HL-60 (cell line): ENCODE results near the gene NAP1L4.

ENCODE experiments used
- GABPA ChIP-seq: IDR thresholded peaks from 2 replicates; pipeline ENCODE4 v1.6.1; 2012; ENCODE audit warnings: low read depth
- POLR2AphosphoS5 ChIP-seq: IDR thresholded peaks from 2 replicates; pipeline ENCODE4 v1.6.1; 2012; ENCODE audit warnings: low read depth
- SPI1 ChIP-seq: IDR thresholded peaks from 2 replicates; pipeline ENCODE4 v1.6.1; 2012; ENCODE audit warnings: low read depth, mild to moderate bottlenecking, borderline replicate concordance
- TF ChIP-seq, protein P1 (sequence below): IDR thresholded peaks from one replicate; pipeline ENCODE4 v1.5.1; 2011; ENCODE audit warnings: low read length, control low read depth, inconsistent platforms; ENCODE audit not compliant: insufficient read depth
- TF ChIP-seq, protein P2 (sequence below): IDR thresholded peaks from 2 replicates; pipeline ENCODE4 v1.6.1; 2012; ENCODE audit warnings: low read depth; ENCODE audit not compliant: insufficient replicate concordance

DNA sequence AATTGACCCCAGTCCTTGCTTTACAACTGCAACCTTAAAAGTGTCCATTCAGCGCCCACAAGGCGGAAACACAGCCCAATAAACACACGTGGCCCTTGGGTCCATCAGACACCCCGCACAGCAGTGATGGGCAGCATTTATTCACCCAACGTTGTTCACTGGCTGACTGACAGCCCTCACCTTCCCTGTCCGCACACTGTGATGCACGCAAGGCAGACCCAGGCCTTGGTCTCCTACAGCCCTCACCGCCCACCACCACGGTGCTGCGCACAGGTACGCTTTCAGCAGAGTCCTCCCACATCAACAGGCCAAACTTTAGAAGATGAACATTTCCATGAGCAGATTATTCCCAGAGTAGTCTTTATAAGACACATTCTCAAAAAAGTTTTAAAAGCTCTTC is 42.2 kb downstream of the NAP1L4 start:
- TF ChIP-seq, protein P1, sequence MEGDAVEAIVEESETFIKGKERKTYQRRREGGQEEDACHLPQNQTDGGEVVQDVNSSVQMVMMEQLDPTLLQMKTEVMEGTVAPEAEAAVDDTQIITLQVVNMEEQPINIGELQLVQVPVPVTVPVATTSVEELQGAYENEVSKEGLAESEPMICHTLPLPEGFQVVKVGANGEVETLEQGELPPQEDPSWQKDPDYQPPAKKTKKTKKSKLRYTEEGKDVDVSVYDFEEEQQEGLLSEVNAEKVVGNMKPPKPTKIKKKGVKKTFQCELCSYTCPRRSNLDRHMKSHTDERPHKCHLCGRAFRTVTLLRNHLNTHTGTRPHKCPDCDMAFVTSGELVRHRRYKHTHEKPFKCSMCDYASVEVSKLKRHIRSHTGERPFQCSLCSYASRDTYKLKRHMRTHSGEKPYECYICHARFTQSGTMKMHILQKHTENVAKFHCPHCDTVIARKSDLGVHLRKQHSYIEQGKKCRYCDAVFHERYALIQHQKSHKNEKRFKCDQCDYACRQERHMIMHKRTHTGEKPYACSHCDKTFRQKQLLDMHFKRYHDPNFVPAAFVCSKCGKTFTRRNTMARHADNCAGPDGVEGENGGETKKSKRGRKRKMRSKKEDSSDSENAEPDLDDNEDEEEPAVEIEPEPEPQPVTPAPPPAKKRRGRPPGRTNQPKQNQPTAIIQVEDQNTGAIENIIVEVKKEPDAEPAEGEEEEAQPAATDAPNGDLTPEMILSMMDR: no peak
- TF ChIP-seq, protein P2, sequence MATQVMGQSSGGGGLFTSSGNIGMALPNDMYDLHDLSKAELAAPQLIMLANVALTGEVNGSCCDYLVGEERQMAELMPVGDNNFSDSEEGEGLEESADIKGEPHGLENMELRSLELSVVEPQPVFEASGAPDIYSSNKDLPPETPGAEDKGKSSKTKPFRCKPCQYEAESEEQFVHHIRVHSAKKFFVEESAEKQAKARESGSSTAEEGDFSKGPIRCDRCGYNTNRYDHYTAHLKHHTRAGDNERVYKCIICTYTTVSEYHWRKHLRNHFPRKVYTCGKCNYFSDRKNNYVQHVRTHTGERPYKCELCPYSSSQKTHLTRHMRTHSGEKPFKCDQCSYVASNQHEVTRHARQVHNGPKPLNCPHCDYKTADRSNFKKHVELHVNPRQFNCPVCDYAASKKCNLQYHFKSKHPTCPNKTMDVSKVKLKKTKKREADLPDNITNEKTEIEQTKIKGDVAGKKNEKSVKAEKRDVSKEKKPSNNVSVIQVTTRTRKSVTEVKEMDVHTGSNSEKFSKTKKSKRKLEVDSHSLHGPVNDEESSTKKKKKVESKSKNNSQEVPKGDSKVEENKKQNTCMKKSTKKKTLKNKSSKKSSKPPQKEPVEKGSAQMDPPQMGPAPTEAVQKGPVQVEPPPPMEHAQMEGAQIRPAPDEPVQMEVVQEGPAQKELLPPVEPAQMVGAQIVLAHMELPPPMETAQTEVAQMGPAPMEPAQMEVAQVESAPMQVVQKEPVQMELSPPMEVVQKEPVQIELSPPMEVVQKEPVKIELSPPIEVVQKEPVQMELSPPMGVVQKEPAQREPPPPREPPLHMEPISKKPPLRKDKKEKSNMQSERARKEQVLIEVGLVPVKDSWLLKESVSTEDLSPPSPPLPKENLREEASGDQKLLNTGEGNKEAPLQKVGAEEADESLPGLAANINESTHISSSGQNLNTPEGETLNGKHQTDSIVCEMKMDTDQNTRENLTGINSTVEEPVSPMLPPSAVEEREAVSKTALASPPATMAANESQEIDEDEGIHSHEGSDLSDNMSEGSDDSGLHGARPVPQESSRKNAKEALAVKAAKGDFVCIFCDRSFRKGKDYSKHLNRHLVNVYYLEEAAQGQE: no peak
- TF ChIP-seq GABPA (no peak), POLR2AphosphoS5 (peak; percentile 26; the same call in 1 of the 2 replicates), SPI1 (no peak)
